NCI-H2107 treated with DMSO at 0.1 percent for 48 hours (cell line): ENCODE measurements around the gene POC1B.
"Not testable (repeated sequence)": the region's sequence is repeated elsewhere in the genome, so short reads cannot be mapped to it uniquely, and the experiment has no call there.

Experiments
- DNase-seq: peaks from one replicate; lab custom pipeline; 2025; ENCODE audit not compliant: unreplicated experiment; lab: John Stamatoyannopoulos, UW

POC1B gene

DNA sequence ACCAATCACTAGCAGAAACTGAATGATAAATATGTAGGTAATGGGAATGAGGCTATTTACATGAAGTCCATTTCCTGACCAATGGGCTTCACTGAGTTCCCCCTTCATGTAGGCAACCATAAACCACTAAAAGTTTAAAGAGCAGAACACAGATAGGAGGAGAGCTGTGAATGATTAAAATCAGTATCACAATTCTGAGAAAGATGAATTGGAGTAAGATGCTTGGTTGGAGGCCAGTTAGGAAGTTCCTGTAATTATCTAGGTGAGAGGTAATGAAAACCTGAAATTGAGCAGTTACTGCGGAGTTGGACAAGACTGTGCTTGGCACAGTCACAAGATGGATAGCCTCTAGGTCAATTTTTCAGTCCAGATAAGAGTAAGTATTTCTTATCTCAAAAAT lies 57.8 kb downstream of the POC1B start:
- DNase-seq, result no peak

DNA sequence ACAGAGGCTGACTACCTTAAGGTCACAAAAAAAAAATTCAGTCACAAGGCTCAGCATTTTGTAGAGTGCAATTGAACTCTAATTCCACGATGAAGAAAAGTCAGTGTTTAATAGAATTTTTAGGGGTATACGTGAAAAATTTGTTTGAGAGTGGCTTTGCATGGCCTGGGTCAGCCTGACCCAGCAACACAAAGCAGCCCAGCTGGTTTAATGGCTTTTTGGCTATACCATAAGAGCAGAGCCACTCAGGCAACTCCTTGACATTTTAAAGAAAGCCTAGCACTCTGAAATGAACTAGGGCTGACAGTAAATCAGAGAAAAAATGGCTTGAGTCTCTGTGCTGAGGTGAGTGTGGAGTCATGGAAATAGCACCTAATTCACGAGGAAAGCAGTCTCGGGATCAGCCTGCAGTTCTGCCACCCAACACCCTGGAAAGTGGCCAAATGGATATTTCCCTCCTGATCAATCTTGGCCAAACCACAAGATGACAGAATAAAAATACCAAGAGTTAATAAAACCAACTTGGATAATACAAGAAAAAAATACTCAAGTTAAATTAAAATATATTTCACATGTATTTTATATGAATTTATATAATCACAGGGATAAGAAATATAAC lies 60.8 kb downstream of the POC1B start:
- no peak for DNase-seq

DNA sequence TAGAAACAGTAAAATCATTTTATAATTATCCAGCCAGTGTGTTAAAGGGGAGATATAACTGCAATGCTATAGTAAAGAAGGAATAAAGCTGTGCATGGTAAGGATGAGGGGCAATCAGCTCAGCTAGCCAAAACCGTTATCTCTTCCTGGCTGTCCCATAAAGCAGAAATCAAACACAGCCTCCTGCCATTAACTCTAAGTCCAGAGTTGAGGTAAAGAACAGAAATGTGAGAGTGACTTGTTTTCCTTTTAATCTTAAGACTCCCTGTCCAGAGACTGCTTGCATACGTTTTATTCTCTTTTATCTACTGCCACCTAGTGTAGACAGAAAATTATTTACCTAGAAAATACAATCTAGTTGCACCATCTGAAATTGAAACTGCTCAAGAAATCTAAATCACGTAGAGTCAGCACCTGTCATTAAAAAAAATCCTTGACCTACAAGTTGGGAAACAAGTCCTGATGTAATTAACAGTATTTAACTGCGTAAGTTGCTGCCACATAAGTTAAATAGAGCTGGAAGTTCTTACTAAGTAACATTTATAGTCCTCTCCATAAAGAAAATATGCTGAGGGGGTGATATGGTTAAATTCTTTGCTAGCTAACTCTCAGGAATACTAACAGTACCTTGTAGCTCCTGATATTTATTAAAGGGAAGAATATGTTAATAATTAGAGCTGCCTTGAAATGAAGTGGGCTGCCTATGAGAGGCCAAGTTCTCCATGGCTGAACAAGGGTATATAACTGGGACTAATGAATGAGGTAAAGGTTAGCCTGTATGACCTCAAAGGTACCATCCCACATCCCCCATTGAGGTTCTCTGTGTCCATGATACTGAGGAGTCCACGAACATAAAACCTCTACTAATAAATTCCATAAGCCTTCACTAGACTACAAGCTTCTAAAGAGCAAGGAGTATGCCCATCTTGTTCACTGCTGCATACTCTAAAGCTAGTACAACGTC lies 63.9 kb downstream of the POC1B start:
- DNase-seq, result peak; percentile 71

DNA sequence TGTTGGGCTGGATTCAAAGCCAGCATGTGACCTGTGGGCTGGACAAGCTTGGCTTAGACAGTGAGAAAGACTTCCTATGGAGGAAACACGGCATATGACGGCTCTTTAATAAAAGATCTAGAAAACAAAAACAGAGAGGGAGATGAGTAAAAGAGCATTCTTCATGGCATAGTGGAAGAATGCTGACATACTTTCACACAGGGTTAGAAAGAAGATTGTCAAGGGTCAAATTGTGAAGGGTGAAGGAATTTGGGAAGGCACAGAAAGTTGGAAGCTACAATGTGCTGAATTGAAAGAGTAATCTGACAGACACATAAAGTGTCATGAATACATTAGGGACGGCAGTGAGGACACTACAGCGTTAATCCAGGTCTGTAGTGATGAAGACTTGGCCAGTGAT lies 64.7 kb downstream of the POC1B start:
- DNase-seq, result no peak

DNA sequence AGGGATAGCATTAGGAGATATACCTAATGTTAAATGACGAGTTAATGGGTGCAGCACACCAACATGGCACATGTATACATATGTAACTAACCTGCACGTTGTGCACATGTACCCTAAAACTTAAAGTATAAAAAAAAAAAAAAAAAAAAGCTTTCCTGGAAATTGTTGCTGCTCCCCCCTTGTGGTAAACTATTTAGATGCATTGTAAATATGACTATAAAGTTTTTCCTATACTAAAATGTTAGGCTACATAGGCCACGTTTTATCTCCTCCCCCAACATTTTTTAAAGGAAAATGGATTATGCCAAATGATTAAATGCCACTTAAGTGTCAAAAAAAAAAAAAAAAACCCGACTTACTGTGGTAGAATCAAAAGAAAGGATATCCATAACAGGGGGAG lies 66.6 kb downstream of the POC1B start:
- not testable (repeated sequence) for DNase-seq

DNA sequence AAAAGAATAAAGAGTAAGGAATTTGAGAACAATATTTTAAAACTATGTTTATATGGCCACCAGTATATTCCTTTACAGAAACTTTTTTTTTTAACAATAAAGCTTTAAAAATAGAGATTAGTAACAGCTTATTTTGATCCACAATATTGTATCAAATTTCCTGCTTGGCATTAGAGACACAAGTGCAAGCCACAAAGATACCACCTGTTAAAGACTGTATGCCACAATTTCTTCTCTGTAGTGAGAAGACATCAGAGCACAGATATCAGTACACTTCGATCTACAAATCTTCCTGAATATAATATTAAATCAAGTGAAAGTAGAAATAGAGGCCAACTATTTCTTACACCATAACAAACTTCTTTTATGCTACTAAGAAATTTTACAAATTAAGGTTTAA lies 69.3 kb downstream of the POC1B start:
- DNase-seq, result no peak

DNA sequence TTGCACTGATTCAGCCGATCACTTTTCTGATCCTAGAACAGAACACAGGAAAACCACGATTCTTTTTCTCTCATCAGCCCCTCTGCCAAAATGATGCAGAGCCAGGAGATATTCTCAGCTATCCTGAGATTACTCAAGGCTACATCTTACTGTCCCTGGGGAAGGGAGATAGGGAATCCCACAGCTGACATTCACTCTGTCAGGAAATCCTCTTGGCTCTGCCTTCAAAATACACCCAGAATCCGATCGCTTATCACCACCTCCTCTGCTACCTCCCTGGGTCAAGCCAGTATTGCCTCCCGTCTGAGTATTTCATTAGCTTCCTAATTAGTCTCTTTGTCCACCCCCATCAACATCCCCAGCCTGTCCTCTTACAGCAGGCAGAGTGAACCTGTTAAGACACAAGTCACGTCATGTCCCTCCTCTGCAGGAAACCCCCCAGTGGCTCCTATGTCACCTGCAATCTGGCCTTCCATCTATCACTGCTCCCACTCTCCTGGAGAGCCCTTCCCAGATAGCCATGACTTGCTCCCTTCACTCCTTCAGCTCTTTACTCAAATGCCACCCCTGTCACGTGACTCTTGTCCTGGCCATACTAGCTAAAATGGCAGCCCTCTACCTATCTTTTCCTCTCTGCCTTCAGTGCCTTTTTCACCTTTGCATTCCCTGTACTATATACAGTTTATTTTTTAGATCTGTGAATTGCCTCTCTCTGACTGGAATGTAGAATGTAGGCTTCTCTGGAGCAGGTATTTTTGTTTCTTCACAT lies 71.6 kb downstream of the POC1B start:
- no peak for DNase-seq

DNA sequence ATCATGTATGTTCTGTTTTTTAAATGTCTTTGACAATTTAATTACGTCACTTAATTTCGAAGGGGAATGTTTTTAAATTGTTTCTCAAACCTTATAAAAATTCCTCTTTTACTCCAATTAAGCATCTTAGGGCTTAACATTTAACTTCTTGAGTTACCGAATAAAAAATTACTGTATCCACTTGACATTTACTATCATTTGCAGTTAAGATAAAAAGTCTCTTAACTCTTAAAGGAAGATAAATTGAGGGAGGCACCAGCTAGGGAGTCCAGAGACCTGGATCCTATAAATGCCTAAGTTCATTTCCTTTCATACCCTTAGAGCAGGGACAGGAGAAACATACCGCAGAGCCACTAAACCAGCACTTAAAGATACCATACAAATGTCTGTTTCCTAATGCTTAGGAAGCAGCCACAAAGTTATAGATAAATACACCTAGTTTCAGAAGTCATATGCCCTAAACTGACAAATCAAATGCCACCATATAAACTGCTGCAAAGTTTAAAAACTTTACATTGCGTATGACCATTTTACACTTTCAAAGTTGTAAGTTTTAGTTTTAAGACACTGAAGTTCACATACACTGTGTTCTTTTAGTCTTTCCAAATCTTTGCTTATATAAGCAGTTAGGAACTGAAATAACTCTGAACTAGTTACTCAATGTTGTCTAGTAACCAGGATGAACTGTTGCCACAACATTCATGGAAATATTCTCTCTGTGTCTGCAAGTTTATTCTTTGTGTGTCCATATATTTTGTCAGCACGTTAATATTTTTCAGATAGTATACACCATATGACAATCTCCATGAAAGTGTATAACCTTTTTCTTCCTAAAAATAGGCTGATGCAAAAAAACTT lies 72.5 kb downstream of the POC1B start:
- DNase-seq, result no peak

DNA sequence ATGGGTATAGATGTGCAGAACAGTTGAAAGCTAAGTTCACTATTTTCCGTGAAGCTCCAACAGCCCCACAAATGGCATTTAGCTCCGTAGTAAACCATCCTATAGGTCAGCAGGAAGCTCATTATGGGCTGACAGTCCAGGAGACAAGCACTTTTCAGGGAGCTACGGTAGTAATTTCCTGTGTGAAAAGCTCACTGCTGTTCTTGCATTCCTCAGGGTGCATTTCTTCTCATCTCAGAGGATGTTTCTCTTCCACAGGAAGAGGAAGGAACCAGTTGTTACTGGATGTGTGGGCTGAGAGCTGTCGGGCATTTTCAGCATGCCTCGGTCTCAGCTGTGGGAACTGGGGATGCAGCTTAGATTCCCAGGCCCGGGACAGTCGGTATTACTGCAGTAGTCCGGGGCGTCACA lies 74.0 kb downstream of the POC1B start:
- DNase-seq, result no peak

DNA sequence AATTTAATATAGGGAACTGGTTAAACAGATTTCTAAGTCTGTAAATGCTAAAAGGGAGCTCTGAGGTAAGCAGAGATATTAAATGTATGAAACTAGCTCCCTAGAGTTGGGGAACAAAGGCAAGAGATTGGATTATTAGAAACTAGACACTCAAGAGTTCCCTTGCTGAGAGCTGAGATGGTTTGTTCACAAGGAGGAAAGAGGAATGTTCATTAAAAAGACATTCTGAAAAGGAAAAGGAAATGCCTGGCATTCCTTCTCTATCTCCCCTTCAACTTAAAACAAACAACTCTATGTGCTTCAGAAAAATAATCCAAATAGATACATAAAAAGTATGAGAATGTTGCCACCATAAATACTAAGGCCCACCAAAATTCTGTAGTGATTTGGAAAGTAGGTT lies 74.9 kb downstream of the POC1B start:
- DNase-seq, result no peak

DNA sequence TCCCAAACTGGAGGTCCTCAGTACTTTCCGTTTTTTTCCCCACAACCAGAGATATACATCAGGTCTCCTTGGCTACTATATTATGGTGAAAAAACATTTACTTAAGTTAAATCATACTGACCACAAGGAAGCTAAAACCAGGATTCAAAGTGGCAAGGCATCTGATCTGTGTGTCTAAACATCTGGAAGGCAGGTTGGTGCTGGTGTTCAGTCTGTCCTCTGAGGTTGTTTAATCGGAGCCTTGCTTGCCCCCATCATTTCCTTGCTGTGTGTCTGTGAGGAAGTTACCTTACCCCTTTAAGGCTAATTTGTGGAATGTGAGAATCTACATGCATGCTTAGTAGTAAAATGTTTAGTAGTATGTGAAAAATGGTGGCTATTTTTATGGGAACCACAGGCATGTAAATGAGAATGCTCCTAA lies 76.9 kb downstream of the POC1B start:
- no peak for DNase-seq

DNA sequence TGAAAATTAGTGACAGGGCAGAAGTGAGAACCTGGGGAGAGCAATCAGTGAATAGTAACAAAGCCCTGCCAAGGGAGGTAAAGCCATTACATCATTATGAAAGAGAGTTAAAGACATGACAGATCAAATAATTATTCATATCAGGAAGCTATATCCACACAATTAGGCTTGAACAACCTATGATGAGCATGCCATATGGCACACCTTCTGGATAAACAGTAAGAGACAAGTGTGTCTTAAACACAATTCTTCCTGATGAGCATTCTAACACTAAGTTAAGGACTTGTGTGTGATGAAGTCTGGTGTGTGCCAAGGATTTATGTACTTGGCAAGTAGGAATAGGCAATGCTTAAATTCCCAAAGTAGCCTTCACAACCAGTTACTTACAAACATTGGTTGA lies 77.3 kb downstream of the POC1B start:
- DNase-seq, result no peak

DNA sequence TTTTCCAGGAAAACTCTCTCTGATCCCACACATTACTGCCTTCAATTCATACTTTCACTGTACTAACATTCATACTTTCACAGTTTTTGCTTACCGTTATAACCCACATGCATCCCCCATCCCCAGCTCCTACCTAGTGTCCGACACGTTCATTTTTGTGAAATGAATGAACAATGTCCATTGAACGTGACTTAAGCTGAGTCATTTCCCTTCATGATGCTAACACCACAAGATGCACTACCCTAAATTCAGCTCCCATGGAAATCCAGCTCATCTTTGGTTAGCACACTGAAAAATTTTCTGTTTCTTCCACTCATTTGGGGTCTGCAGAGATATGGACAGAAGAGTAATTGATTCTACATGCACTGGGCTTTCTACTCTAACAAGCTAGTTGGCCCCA lies 85.9 kb downstream of the POC1B start:
- DNase-seq, result no peak

DNA sequence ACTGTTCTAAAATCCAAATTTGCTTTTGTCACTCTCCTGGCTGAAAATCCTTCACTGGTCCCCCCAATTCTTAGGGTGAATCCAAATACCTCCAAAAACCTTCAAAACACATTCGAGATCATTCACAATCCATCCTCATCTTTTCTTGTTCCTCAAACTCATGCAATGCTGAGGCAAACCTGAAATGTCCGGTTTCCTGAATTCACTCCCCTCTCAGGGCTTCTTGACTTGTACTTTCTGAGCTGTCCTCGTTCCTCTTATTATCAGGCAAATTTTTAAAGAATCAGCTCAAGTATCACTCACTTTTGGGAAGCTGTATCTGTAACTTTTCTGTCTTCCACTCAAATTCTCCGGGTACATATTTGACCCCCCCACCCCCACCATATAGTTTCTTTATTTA lies 88.6 kb downstream of the POC1B start:
- DNase-seq, result no peak

DNA sequence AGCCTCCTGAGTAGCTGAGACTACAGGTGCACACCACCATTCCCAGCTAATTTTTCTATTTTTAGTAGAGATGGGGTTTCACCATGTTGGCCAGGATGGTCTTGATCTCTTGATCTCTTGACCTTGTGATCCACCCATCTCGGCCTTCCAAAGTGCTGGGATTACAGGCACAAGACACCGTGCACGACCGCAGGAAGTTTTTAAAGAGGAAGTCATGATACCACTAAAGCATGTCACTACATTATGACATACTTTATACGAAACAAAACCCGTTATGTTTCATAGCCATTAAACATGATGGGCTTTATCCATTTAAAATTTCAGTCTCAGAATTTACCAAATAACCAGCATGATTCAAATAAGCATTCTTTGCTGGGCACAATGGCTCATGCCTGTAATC lies 89.8 kb downstream of the POC1B start:
- no peak for DNase-seq

DNA sequence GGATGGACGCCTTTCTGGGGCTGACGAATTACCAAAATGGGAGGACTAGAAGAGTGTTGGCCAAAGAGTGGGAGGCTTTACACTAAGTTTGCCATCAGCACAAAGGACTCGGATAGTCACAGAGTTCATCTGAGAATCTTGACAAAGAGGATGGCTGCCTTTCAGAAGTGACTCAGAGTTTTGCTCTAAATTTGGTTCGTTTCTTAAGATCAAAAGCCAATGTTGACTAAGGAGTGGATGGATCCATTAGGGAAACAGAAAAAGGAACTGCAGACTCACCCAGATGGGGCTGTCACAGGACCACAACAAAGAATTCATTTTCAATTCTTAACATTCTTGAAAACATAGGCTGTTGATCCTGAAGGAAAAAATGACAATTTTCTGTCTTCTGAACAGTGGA lies 92.2 kb downstream of the POC1B start:
- DNase-seq, result no peak

DNA sequence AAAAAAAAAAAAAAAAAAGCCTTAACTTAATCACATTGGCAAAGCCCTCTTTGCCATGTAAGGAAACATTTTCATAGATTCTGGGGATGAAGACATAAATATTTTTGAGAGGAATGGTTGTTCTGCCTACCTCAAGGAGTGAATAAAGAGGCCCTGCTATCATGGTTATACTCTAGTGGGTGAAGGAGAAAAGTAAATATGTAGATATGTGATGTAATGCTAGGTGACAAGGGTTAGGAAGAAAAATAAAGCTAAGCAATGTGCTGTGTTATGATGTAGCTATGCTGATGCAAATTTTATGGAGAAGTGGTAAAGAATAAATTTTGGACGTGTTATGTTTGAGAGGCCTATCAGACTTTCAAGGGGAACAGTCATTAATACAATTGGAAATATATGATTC lies 93.5 kb downstream of the POC1B start:
- no peak for DNase-seq

DNA sequence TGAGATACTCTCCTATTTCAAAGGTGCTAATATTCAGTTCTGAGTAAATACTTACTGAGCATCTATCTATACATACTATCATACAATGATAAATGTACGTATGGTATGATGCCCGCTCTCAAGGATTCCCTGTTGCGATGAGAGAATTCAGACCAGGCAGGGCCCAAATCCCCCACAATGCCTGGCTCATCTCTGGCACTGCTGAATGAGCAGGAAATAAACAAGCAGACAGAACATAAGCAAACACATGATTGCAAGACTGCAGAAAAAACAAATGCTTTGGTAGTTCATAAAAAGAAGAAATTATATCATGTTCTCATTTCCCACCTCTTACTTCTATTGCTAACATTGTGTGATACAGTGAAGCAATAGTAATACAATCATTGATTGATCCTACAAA lies 96.3 kb downstream of the POC1B start:
- DNase-seq, result no peak

DNA sequence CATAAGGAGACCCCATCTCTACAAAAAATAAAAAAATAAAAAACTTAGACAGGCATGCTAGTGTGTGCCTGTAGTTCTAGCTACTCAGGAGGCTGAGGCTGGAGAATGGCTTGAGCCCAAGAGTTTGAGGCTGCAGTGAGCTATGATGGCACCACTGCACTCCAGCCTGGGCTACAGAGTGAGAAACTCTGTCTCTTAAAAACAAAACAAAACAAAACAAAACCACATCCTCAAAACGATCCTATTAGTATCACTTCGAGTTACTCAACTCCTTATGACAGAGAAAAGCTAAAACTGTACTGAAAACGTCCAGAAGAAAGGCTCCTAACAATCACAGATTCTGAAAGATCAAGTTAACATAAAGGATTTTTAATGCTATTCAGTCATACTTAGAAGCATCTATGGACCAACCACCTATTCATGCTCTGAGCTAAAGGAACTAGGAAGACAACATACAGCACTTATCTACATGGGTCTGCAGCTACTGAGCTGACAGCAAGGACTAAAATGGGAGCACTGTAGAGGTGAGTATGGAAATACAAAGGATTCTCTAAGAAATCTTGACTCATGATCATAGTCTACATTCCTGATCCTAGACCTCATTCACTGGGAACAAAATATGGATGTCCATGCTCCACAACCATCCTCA lies 98.2 kb downstream of the POC1B start:
- DNase-seq, result no peak

DNA sequence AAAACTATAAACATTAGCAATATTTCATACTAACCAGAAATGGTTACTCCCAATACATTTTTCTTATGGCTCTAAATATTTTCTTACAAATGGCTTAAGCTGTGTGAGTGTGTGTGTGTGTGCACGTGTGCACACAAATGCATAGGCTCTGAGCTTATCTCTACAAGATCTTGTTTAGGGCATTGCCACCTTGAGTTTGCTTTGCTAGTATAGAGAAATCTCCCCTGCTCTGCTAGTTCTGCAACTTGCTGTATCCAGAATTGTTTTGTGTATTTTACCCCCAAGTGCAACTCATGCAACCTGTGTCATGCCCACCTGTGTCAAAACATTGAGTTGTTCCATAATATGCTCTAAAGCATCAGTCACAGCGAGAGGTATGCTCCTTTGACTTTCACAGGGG lies 101.0 kb downstream of the POC1B start:
- DNase-seq, result no peak
